Measurements from ENCODE around the gene ZNF638.

The ZNF638 gene

GRCh38 chr2:71477231-71477691, 145.7 kb downstream of the ZNF638 start:
- H3K4me3 ChIP-seq (ENCODE audit: low read depth, low read length) = no peak overlapping the region
- no peaks in the 10 kb centered on the region for H3K36me3 ChIP-seq
- no peaks in the 10 kb centered on the region for H3K27me3 ChIP-seq (ENCODE audit: insufficient read depth, low read depth, severe bottlenecking)
- no peak overlapping the region for H3K27ac ChIP-seq
- TF ChIP-seq CTCF (IDR thresholded peaks at IDR 0.05; ENCODE audit: low read depth, low read length) = no peak
- no peaks in the 10 kb centered on the region for H3K9me3 ChIP-seq (ENCODE audit: severe bottlenecking)
- no peak for DNase-seq

GRCh38 chr2:71478806-71479205, 147.2 kb downstream of the ZNF638 start:
- H3K36me3 ChIP-seq = no peaks in the 10 kb centered on the region
- no peaks in the 10 kb centered on the region for H3K9me3 ChIP-seq (ENCODE audit: severe bottlenecking)
- no peak for TF ChIP-seq CTCF (IDR thresholded peaks at IDR 0.05; ENCODE audit: low read depth, low read length)
- H3K27me3 ChIP-seq (ENCODE audit: insufficient read depth, low read depth, severe bottlenecking) = no peaks in the 10 kb centered on the region
- DNase-seq = no peak
- H3K4me3 ChIP-seq (ENCODE audit: low read depth, low read length) = no peak overlapping the region
- H3K27ac ChIP-seq = no peak overlapping the region

GRCh38 chr2:71479261-71479660, 147.7 kb downstream of the ZNF638 start:
- H3K36me3 ChIP-seq = no peaks in the 10 kb centered on the region
- no peak overlapping the region for H3K27ac ChIP-seq
- no peak for TF ChIP-seq CTCF (IDR thresholded peaks at IDR 0.05; ENCODE audit: low read depth, low read length)
- DNase-seq = no peak
- H3K27me3 ChIP-seq (ENCODE audit: insufficient read depth, low read depth, severe bottlenecking) = no peaks in the 10 kb centered on the region
- H3K9me3 ChIP-seq (ENCODE audit: severe bottlenecking) = no peaks in the 10 kb centered on the region
- no peak overlapping the region for H3K4me3 ChIP-seq (ENCODE audit: low read depth, low read length)

- Histone ChIP-seq H3K9me3 (ENCODE audit: severe bottlenecking) (no peaks in the 10 kb centered on the region), H3K36me3 (no peaks in the 10 kb centered on the region), H3K4me3 (ENCODE audit: low read depth, low read length) (no peak overlapping the region), H3K27me3 (ENCODE audit: insufficient read depth, low read depth, severe bottlenecking) (no peaks in the 10 kb centered on the region), H3K27ac (no peak overlapping the region)
- TF ChIP-seq CTCF (IDR thresholded peaks at IDR 0.05; ENCODE audit: low read depth, low read length) = no peak
- DNase-seq = no peak
Observed at GRCh38 chr2:71481111-71481510, 149.5 kb downstream of the ZNF638 start.

GRCh38 chr2:71482055-71482454, 150.5 kb downstream of the ZNF638 start:
- Histone ChIP-seq H3K36me3 (no peaks in the 10 kb centered on the region), H3K27me3 (ENCODE audit: insufficient read depth, low read depth, severe bottlenecking) (no peaks in the 10 kb centered on the region), H3K4me3 (ENCODE audit: low read depth, low read length) (no peak overlapping the region), H3K9me3 (ENCODE audit: severe bottlenecking) (no peaks in the 10 kb centered on the region), H3K27ac (no peak overlapping the region)
- peak; percentile 29 for TF ChIP-seq CTCF (IDR thresholded peaks at IDR 0.05; ENCODE audit: low read depth, low read length)
- DNase-seq = no peak

GRCh38 chr2:71483246-71483645, 151.7 kb downstream of the ZNF638 start:
- Histone ChIP-seq H3K27me3 (ENCODE audit: insufficient read depth, low read depth, severe bottlenecking) (no peaks in the 10 kb centered on the region), H3K9me3 (ENCODE audit: severe bottlenecking) (no peaks in the 10 kb centered on the region), H3K27ac (no peak overlapping the region), H3K36me3 (no peaks in the 10 kb centered on the region), H3K4me3 (ENCODE audit: low read depth, low read length) (no peak overlapping the region)
- TF ChIP-seq CTCF (IDR thresholded peaks at IDR 0.05; ENCODE audit: low read depth, low read length) = no peak
- no peak for DNase-seq

All from WERI-Rb-1 (cell line).